Stimulated activated CD8-positive, alpha-beta memory T cell treated with anti-CD3 and anti-CD28 coated beads, Interleukin-4, amount 100 ng/mL, for 24 hours (primary cell): ENCODE measurements around the gene CTDSPL.
"Not testable (repeated sequence)": the region's sequence is repeated elsewhere in the genome, so short reads cannot be mapped to it uniquely, and the experiment has no call there.

Experiments used
- DNase-seq: peaks from one replicate; pipeline ENCODE4 v3.0.0-alpha.2; 2020; ENCODE audit warnings: low read depth

Gene CTDSPL

DNA sequence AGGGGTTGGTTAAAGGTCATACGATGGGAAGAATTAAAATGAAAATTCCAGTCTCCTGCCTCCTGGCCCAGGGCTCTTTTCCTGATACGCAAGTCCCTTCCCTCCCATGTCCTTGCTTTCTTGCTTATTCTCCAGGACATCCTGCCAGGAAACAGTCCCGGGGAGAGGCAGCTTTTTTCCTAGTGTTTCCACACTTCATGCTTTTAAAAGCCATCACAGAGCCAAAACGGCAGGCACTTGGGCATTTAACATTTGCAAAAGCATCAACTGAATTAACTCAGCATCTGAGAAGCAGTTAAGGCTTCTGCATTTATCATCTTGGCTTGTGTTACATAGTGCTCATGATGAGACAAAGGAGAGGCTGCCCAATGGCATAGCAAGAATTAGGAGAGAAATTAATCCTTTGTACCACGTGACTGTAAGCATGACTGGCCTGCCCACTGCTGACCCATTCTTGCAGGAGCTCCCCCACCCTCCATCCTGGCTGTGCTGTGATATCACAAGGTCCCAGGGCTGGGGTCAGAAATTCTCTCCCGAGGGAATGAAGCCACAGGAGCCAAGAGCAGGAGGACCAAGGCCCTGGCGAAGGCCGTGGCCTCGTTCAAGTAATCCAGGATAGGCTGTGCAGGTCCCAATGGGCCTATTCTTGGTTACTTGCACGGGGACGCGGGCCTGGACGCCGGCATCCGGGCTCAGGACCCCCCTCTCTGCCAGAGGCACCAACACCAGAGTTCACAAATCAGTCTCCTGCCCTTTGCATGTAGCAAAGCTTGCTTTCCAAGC lies 107.3 kb downstream of the CTDSPL start:
- no peak for DNase-seq

DNA sequence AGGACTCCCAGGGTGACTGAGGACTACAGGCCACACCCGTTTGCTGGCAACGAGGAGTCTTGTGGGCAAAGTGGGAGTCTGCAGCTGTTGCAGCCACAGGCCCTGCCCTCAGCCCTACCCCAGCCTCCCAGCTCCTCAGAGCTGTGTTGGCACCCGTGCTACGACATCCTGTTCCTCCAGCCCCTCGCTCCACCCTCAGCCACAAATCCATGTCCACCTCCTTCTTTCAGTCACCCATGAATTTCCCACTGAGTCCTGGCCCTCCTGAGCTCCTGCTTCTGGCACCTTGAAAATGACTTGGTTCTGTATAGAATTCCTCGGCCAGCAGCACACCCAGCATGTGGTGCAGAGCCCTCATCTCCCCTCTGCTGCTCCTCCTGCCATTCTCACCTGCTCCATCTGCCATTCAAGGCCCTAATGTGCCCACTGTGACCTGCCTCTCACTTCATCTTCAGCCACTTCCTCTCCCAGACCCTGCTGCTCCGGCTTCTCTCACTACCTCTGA lies 108.0 kb downstream of the CTDSPL start:
- DNase-seq, result no peak

DNA sequence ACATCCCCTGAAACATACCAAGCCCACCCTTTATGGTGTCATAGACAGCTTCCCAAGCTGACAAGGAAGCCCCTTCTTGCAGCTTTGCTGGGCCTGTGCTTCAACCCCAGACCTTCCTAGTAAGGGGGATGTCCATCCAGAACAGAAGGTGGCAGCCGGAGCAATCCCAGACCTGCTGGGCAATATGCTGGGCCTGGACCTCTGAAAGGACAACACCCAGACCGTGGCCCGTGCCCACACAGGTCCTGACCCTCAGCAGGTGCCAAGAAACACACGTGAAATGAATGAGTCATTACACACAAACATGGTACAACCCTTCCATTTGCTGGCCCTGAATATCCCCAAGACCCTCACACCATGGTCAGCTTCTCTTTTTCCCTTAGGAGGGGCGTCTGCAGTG lies 109.1 kb downstream of the CTDSPL start:
- no peak for DNase-seq

DNA sequence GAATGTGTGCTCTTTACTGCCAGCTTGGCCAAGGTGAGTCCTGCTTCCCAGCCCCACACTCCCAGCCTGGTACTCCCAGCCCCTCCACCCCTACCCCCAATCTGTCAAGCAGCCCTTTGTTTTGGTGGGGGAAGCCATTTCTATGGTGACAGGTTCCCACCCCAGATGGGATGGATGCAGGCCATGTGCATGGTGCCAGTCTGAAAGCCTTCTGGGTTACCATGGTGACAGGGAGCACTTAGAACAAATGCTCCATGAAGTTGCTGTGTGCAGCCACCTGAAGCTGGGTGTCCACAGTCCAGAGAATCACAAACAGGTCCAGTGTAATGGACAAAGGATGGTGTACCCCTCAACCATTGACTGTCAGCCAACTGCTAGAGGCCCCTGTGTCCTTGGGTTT lies 109.8 kb downstream of the CTDSPL start:
- DNase-seq, result no peak

DNA sequence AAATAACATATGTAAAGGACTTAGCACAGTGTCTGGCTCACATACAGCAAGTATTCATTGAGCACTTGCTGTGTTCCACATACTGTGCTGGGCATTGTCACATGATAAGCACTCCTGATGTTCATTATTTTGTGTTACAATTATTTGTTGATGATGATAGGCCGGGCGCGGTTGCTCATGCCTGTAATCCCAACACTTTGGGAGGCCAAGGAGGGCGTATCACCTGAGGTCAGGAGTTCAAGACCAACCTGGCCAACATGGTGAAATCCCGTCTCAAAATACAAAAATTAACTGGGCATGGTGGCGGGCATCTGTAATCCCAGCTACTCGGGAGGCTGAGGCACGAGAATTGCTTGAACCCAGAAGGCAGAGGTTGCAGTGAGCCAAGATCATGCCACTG lies 110.4 kb downstream of the CTDSPL start:
- DNase-seq, result not testable (repeated sequence)

DNA sequence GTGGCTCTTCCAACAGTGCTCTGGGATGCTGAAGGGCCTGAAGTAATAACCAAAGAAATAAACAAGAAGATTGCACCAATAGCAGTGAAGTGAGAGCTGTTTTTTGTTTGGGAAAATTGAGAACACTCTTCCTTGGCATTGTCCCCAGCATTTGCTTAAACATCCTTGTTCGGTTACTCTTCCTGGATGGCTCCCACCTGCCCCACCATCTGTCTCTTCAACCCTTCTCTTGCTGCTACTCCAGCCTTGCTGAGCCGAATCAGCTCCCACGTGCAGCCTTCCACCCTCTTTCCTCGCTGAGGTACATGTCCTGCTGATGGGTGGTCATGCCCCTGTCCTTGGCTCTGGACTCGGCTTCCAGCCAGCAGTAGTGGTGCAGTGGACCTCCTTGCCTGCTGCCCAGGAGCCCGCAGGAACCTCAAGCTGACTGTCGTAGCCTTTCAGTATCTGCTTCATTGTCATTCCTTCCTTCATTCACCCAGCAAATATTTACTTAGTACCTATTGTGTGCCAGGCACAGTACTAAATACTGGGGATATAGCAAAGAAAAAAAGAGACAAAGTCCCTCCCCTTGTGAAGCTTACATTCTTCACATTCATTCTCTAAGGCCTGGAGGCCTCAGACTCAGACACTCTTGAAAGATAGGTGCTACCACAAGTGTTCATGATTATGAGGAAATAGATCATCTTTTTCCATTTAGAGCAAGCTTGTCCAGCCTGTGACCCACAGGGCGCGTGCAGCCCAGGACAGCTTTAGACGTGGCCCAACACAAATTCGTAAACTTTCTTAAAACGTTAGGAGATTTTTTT lies 111.8 kb downstream of the CTDSPL start:
- DNase-seq, result no peak

DNA sequence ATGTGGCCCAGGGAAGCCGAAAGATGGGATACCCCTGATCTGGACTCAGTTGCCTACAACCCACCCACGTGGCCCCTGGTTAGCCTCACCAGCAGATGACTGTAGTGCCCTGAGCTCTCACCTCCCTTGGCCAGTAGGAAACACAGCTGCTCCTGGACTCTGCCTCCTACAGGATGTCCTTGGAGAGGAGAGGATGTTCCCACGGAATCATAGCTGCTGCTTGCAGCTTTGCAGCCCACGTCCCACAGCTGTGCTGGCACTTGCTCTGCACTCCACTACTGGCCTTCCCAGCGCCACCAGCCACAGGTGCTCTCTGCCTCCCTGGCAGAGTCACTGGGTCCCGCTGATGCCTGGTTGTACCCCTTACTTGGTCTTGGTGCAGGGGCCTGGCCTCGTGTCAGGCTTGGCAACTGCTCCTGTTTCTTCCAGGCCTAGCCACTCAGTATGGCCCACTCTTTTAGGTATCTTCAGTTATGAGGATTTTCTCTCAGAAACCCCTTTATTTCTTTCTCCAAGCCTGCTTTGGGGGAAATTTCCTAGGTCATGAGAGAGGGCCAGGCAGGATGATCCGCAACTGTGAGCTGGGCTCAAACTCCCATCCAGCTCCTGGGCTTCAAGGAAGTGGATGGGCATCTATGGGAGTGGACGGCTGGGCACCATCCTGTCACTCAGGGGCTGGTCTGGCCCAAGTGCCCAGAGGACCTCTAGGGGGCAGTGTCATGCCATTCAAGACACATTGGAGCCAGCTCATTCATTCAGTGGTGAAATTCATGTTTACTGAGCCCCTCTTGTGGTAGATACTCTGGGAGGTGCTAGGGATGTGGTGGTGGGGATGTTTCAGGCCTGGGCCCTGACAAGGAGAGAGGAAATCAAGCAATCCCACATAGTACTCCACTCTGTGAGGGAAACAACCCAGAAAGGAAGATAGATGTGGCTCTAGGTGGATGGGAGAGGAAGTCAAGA lies 112.7 kb downstream of the CTDSPL start:
- DNase-seq, result peak; percentile 52

DNA sequence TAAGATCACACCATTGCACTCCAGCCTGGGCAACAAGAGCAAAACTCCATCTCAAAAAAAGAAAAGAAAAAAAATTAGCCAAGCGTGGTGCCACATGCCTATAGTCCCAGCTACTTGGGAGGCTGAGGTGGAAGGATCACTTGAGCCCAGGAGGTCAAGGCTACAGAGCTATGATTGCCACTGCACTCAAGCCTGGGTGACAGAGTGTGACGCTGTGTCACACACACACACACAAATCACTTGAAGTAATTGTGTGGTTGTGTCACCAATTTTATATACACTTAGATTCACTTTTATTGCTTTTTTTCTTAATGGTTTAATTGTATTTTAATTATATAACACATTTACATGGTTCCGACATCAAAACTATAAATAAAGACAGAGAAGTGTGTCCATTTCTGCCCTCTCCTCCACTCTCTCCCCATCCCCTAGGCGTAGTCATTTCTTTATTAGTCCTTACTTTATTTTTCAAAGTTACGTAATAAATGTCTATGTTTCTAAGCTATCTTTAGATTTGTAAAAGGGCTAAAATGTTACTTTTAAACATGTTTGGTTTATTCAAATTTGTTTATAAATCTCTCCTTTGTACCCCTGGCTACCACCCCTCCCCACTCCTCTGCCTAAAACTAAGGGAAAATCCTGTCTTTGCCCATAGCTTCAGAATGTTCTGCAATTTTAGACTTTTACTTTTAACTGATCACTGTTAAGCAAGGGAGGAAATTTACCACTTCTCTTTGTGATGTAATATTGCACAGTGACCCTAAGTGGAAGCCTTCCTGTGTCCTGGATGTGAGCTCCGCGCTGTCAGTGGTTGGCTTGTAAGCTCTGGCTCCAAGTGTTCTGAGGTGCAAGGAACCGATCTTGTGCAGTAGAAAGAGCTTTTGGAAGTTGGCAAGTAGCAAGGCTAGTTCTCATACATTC lies 118.1 kb downstream of the CTDSPL start:
- no peak for DNase-seq

DNA sequence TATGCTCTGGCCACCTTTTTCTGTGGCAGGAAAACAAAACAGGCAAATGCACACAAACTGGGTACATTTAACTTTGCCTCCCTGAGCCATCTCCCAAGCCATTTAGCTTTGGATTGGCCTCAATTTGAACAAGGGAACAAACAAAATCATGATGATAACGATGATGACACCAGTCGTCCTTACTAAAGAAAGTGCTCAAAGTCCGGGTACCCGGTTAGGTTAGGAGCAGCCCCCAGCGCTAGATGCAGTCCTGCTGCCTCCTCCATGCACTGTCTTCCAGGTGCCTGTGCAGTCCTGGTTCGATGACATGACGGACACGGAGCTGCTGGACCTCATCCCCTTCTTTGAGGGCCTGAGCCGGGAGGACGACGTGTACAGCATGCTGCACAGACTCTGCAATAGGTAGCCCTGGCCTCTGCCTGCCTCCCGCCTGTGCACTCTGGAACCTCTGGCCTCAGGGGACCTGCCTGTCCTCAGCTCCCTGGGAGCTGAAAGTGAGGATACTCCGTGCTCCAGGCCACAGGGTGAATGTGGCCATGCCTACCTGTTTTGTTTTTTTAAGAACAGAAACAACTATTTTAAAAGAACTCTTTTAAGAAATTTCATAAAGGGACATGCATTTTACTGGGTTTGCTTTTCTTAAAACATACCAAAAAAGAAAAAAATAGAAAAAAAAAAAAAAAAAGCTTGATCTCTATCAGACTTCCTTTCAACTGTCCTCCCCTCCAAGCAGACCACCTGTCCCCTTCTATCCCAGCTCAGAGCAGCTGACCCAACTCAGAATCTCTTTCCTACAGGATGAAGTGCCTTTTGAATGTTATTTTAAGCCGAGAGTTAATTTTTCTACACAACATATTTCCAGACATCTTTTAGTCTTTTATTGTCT lies 119.0 kb downstream of the CTDSPL start:
- no peak for DNase-seq

DNA sequence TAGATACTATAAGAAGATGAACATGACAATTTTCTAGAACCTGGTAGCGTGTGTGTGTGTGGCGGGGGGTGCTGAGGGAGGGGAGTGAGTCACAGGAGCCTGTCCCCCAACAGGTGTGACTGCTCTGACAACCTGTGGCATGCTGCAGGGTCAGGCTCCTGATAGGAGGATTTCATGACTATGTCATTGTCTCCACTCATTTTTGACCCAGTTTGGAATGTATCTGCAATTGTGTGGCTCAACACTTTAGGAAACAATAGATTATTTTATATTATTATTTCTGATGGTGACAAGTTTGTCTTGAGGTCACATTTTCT lies 119.6 kb downstream of the CTDSPL start:
- DNase-seq, result no peak

DNA sequence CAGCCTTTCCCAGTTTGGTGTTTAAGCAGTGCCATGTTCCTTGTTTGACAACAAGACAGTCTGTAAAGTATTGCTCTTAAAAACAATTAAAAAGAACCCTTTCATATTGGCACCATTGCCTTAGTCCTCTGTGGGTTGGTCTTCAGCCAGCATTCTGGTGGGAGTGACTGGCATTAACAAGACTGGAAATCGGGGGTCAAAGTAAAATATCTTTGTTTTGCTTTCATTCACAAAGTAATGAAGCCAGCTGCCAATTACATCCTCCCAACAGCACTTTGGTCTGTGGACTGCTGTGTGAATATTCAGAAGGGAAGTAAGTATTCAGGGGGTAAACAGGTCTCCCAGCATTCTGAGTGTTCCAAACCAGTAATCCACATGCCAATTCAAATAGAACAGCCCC lies 120.7 kb downstream of the CTDSPL start:
- DNase-seq, result no peak

DNA sequence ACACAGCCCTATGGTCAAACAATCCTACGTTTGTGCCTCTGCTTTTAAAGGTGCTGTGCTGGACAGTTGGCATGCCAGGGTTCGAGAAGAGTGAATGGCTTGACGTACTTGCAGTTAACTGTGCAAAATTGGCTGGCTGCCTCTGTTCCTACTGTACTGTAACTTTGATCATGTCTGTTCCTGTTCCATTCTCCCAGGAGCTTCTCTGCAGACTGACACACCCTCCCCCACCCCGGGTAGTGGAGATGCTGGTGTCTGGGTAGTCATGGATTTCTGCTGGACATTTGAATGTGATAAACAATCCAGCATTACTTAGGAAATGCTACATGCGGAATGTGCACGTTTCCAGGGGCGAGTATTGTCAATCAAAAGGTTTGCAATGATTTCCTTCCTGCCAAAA lies 122.4 kb downstream of the CTDSPL start:
- DNase-seq, result no peak

DNA sequence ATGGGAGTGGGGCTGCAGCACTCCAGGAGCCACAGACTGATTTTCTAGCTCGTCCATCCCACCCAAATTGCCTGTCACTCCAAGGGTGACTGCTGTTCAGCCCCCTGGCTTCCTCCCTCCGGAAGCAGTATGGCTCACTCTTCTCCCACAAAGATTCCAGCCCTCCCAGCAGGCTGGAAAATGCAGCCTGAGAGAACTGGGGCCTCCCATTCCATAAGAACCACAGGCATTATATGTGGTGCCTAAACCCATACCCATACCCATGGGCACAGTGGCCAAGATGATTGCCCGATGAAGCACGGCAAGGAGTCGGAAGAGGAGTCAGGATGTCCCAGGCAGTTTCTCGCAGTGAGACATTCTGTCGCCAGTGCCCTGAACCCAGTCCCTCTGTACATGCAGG lies 122.9 kb downstream of the CTDSPL start:
- no peak for DNase-seq

DNA sequence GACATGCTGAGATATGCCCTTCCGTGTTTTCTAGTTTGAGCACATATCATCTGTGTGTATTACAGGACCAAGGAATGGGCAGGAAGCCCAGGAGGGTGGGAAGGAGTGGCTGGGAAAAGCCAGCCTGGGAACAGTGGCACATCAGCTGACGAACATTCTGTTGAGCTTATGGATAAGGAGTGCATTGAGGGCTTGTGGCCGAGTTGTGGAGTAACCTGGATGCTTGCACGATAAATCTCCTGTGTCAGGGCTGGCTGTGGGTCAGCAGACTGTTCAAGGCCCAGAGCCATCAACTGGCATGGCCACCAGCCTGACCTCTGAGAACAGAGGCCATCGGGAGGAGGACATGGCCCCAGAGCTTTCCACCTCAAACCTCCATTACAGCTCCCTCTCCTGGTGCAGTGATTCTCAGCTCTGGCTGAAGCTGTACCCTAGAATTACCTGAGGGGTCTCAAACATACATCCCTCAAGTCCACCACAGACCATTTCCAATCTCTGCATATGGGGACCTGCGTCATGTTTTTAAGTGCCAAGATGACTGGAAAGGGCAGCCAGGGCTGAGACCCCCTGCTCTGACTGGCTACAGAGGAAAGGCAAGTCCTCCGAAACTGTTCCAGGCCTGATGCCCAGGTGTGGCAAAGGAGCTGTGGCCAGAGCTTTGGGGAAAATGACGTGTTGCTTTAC lies 124.1 kb downstream of the CTDSPL start:
- DNase-seq, result no peak

DNA sequence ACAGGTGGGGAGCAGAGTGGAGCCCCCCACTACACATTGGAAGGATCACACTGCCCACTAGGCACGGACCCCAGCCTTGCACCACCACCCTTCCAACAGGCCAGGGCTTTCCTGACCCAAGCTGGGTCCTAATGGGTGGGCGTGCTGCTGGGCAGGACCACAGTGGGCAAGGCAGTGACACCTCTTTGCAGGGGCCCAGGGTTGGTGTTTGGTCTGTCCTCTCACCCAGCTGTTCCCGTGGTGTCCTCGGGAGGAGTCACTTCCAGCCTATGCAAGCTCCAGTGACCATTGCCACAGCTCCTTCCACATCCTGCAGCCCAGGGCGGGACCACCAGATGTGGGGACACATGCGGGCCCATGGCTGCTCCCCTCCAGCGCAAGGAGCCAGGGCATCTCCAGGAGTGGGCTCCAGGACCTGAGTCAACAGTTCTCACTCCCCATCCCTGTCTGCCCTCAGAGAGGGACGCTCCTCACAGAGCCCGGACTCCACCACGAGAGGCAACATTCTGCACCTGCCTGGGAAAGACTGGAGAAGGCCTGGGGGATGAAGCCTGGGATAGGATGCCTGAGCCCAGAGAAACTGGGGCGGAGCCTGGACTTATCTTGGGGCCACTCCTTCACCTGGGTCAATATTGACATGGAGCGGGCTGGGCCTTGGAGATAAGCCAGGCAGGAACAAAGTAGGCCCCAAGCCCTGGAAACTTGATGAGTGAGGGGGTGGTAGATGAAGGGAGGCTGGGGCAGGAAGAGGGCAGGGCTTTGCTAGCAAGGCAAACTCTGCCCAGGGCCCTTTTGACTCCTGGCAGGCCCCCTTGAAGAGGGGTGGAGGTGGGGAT lies 125.0 kb downstream of the CTDSPL start:
- no peak for DNase-seq

DNA sequence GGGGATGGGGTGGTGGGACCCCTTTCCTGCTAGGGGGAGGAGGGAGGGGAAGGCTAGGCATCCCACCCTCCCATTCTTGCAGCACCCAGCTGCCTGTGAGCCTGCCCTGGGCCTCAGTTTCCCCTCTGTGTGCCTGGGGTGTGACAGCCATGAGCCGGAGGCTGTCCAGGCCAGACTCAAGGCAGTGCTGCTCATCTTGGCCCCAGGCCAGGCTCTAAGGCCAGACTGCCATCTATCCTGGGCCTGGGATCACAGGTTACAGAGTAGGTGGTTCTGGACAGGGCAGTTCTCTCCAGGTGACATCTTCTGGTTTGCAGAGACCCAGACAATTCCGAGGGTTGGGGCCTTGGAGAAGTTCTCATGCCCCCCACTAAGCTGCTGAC lies 125.6 kb downstream of the CTDSPL start:
- DNase-seq, result no peak

DNA sequence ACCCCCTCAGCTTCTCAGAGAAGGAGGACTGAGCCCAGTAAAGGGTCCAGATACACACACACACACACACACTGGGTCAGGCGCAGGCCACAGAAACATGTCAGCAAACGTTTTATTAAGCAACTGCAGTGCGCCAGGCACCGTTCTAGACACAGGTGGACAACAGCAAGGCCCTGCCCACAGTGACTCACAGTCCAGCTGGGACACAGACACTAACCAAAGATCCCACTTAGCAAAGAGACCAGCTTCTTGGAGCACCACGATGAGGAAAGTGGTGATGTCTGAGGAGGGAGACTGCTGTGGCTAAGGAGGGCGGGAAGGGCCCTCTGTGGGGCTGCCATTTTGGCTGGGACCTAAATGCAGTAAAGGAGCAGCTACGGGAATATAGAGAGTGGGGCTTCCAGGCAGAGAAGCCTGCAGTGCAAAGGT lies 126.1 kb downstream of the CTDSPL start:
- no peak for DNase-seq

DNA sequence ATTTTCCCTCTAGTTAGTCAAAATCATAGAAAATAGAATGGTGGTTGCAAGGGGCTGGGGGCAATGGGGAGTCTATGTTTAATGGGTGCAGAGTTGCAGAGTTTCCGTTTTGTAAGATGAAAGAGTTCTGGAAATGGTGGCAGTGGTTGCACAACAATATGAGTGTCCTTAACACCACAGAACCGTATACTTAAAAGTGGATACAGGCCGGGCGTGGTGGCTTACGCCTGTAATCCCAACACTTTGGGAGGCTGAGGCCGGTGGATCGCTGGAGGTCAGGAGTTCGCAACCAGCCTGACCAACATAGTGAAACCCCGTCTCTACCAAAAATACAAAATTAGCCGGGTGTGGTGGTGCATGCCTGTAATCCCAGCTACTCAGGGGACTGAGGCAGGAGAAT lies 126.7 kb downstream of the CTDSPL start:
- DNase-seq, result not testable (repeated sequence)
